Activated CD8-positive, alpha-beta memory T cell treated with anti-CD3 and anti-CD28 coated beads, Interleukin-2, amount 50 U/mL, for 48 hours (primary cell): ENCODE measurements around the gene RWDD3.

Source experiments
- DNase-seq: peaks from one replicate; pipeline ENCODE4 v3.0.0-alpha.2; 2020

The RWDD3 gene

GRCh38 chr1:95286479-95286878, 52.5 kb downstream of the RWDD3 start:
- DNase-seq, result no peak

DNA sequence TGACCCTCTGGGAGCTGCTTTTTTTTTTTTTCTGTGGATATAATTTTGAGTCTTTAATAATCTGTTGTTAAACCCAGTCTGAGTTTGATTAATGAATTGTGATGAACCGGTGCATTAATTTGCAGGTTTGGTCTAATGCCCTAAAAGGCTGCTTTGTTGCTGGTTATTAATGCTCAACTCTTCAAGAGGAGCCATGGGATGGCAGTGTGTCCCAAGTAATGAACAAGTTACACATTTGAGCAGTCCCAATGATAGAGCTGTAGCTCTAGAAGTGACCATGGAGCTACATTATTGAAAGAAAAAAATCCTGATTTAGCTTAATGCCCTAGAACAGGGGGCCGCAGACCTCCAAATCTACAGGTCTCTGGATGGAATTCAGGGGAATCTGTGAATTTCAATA, 53.1 kb downstream of the RWDD3 start:
- no peak for DNase-seq

DNA sequence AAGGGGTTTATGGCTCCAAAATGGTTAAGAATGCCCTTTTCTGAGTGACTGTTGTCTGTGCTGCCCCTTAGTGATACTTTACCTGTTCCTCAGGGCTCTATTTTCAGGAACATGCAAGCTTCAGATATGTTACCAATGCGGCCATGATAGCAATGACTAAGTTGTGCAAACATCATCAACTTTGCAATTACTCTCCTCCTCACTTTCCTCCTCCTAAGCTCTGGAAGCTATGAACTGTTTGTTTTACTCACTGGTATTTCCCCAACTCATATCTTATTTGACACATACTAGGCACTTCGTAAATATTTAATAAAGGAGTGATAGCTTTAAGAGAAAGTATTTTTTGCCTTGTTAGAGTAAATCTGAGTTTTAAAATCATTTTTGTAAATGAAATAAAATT, 53.8 kb downstream of the RWDD3 start:
- no peak for DNase-seq
